Measurements from ENCODE around the gene MRPS18A. TPM values are rescaled to one million over a fixed set of nuclear protein-coding genes. Genes with fewer than 3 reads are reported as not detected.
A peak's percentile ranks its signal among the peaks of the same experiment; 100 is the strongest.

MRPS18A gene
- total and polyA plus RNA-seq, 2 experiments from 2014 or later, result 33.7 to 39.2 TPM

DNA sequence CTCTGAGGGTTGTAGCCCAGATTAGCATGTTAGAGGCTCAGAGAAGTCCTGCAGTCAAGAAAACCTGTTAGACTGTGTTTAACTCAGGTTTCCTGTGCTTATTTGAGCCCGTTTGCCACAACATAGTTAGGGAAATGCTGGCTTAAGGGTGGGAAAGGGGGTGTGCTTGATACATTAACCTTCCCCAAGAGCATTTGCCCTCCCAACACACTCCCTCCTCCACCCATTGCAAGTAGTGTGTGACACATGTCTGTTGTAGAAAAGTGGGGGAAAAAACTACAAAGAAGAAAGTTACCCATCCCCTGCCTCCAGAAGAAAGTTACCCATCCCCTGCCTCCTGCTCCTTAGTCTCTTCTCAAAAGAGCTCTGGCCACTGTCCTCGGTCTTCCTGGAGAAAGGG is 36.8 kb upstream of the MRPS18A start:
- H3F3A ChIP-seq (ENCODE audit: insufficient read depth), result no peaks in the 10 kb centered on the region
- WGBS, 2 experiments (ENCODE audit: low coverage in 1 of 2, low lambda C conversion rate in 2 of 2, missing lambda C conversion rate in 2 of 2), result 83% methylated on average over 2 of the region's 2 CpGs
- H3K79me2 ChIP-seq (ENCODE audit: insufficient read depth), result no peaks in the 10 kb centered on the region
- in situ Hi-C loops (cut with MboI), result no loop called here
- no peak overlapping the region for H3K9ac ChIP-seq
- no peaks in the 10 kb centered on the region for H4K20me1 ChIP-seq (ENCODE audit: insufficient read depth)
- H3K27me3 ChIP-seq (replicated peaks; ENCODE audit: insufficient read depth), result no peaks in the 10 kb centered on the region
- H3K27ac ChIP-seq, result 0 out of 2 replicates have a peak overlapping the region, but pooled peaks have one; percentile 6
- H3K4me3 ChIP-seq, result no peak overlapping the region
- peaks cover 15% of the 10 kb centered on the region for H3K4me1 ChIP-seq (ENCODE audit: insufficient read depth)
- no peaks in the 10 kb centered on the region for H3K9me2 ChIP-seq (ENCODE audit: insufficient read depth)
- TF ChIP-seq EZH2 (IDR thresholded peaks at IDR 0.05; ENCODE audit: insufficient read depth, poor library complexity, severe bottlenecking) (no peak), EZH2phosphoT487 (IDR thresholded peaks at IDR 0.05; ENCODE audit: insufficient read depth, low read depth) (no peak)
- H3K4me2 ChIP-seq (ENCODE audit: unreplicated experiment), result peak overlapping the region; percentile 2
- no peaks in the 10 kb centered on the region for H3K36me3 ChIP-seq (ENCODE audit: low read depth)
- no peaks in the 10 kb centered on the region for H3K9me3 ChIP-seq (ENCODE audit: low read depth)
- no peak for DNase-seq
- H2AFZ ChIP-seq, result peak overlapping the region; percentile 52

DNA sequence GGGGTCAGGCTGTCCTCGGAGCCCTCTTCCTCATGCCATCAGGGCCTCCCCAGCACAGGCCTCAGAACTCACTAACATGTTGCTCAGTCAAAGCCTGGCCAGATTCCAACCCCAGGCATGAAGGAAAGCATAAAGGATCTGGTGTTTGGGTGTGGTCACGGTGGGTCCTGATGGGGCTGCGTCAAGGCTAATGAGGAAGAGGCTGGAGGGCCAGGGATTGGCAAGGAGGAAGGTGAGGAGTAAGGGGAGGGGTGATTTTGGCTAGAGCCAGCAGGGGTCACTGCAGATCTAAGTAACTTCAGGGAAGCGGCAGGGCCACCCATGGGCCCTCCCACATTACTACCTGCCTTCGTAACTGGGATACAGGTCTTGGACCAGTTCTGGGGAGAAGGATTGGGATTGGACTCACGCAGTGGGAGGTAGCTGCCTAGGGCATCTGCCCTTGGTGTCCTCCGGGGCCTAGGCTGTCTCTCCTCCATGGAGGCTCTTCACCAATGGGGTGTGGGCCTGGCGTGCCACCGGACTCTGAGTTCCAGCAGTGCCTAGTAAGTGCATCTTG is 36.2 kb upstream of the MRPS18A start:
- Histone ChIP-seq H3K27me3 (replicated peaks; ENCODE audit: insufficient read depth) (no peaks in the 10 kb centered on the region), H3K4me2 (ENCODE audit: unreplicated experiment) (no peak overlapping the region), H3K9ac (no peak overlapping the region), H2AFZ (no peak overlapping the region), H4K20me1 (ENCODE audit: insufficient read depth) (no peaks in the 10 kb centered on the region), H3K4me3 (no peak overlapping the region), H3K27ac (no peak overlapping the region), H3K9me3 (ENCODE audit: low read depth) (no peaks in the 10 kb centered on the region), H3K79me2 (ENCODE audit: insufficient read depth) (no peaks in the 10 kb centered on the region), H3K36me3 (ENCODE audit: low read depth) (no peaks in the 10 kb centered on the region), H3F3A (ENCODE audit: insufficient read depth) (no peaks in the 10 kb centered on the region), H3K4me1 (ENCODE audit: insufficient read depth) (peaks cover 15% of the 10 kb centered on the region), H3K9me2 (ENCODE audit: insufficient read depth) (no peaks in the 10 kb centered on the region)
- TF ChIP-seq EZH2phosphoT487 (IDR thresholded peaks at IDR 0.05; ENCODE audit: insufficient read depth, low read depth), result no peak
- TF ChIP-seq EZH2 (IDR thresholded peaks at IDR 0.05; ENCODE audit: insufficient read depth, poor library complexity, severe bottlenecking), result no peak
- in situ Hi-C loops (cut with MboI), result no loop called here
- 69 to 75% methylated on average over 9 of the region's 9 CpGs for WGBS, 2 experiments (ENCODE audit: low coverage in 1 of 2, low lambda C conversion rate in 2 of 2, missing lambda C conversion rate in 2 of 2)
- peak; percentile 68 for DNase-seq

DNA sequence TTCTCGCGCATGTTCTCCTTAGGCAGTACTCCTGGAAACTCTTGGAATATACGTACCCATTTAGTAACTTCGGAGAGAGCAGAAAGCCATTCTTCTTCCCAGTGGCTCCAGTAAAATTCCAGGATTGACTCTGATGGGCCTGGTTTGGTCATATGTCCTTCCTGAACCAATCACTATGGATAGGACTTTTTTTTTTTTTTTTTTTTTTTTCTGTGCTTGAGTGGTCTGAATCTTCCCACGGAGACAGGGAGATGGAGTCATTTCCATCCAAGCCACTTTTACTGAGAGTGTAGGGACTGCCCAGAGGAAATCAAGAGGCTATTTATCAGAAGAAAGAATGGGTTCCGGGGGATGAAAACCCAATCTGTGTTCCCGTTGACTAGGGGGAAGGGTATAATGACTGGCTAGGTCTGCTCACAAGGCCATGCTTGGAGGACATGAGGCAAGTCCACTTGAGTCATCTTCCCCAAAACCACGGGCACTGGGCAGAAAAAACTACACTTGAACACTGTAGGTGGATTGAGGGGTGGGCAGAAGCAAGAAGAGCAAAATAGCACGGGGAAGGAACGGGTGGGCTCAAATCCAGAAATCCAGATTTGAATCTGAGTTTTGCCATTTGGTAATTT is 35.4 kb upstream of the MRPS18A start:
- in situ Hi-C loops (cut with MboI), result no loop called here
- peak; percentile 36 for DNase-seq
- Histone ChIP-seq H3K36me3 (ENCODE audit: low read depth) (no peaks in the 10 kb centered on the region), H3K9ac (no peak overlapping the region), H3K9me2 (ENCODE audit: insufficient read depth) (no peaks in the 10 kb centered on the region), H3K4me1 (ENCODE audit: insufficient read depth) (peaks cover 15% of the 10 kb centered on the region), H3K27ac (no peak overlapping the region), H4K20me1 (ENCODE audit: insufficient read depth) (no peaks in the 10 kb centered on the region), H3K79me2 (ENCODE audit: insufficient read depth) (no peaks in the 10 kb centered on the region), H2AFZ (no peak overlapping the region), H3K9me3 (ENCODE audit: low read depth) (no peaks in the 10 kb centered on the region), H3F3A (ENCODE audit: insufficient read depth) (no peaks in the 10 kb centered on the region), H3K4me2 (ENCODE audit: unreplicated experiment) (no peak overlapping the region), H3K4me3 (no peak overlapping the region), H3K27me3 (replicated peaks; ENCODE audit: insufficient read depth) (no peaks in the 10 kb centered on the region)
- WGBS, 2 experiments (ENCODE audit: low coverage in 1 of 2, low lambda C conversion rate in 2 of 2, missing lambda C conversion rate in 2 of 2), result 79 to 81% methylated on average over 10 of the region's 10 CpGs
- no peak for TF ChIP-seq EZH2 (IDR thresholded peaks at IDR 0.05; ENCODE audit: insufficient read depth, poor library complexity, severe bottlenecking)
- no peak for TF ChIP-seq EZH2phosphoT487 (IDR thresholded peaks at IDR 0.05; ENCODE audit: insufficient read depth, low read depth)

DNA sequence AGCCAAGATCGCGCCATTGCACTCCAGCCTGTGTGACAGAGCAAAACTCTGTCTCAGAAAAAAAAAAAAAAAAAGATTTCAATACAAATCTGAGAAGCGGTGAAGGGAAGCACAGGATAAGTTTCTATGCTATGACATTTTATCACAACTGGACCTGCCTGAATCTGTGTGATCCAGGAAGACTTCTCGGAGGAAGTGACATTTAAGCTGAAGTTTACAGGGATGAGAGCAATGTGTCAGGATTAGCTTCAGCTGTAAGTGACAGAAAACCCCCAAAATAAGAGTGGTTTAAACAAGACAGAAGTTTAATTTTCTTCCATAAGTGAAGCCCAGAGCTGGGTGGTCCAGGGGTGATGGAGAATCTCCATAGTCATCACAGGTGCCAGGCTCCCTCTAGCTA is 33.4 kb upstream of the MRPS18A start:
- Histone ChIP-seq H3K79me2 (ENCODE audit: insufficient read depth) (no peaks in the 10 kb centered on the region), H3F3A (ENCODE audit: insufficient read depth) (no peaks in the 10 kb centered on the region), H3K27me3 (replicated peaks; ENCODE audit: insufficient read depth) (no peaks in the 10 kb centered on the region), H3K9me2 (ENCODE audit: insufficient read depth) (no peaks in the 10 kb centered on the region), H3K9ac (no peak overlapping the region), H4K20me1 (ENCODE audit: insufficient read depth) (no peaks in the 10 kb centered on the region), H3K27ac (no peak overlapping the region), H2AFZ (no peak overlapping the region), H3K9me3 (ENCODE audit: low read depth) (no peaks in the 10 kb centered on the region), H3K4me1 (ENCODE audit: insufficient read depth) (peaks cover 15% of the 10 kb centered on the region), H3K4me2 (ENCODE audit: unreplicated experiment) (no peak overlapping the region), H3K36me3 (ENCODE audit: low read depth) (no peaks in the 10 kb centered on the region), H3K4me3 (no peak overlapping the region)
- DNase-seq, result no peak
- TF ChIP-seq EZH2phosphoT487 (IDR thresholded peaks at IDR 0.05; ENCODE audit: insufficient read depth, low read depth) (no peak), EZH2 (IDR thresholded peaks at IDR 0.05; ENCODE audit: insufficient read depth, poor library complexity, severe bottlenecking) (no peak)
- 91 to 95% methylated on average over 4 of the region's 4 CpGs for WGBS, 2 experiments (ENCODE audit: low coverage in 1 of 2, low lambda C conversion rate in 2 of 2, missing lambda C conversion rate in 2 of 2)
- in situ Hi-C loops (cut with MboI), result no loop called here

Data from GM23248 (cell line).